GM21367 (cell line): ENCODE measurements around the gene TMEM150A.
A peak's percentile ranks its signal among the peaks of the same experiment; 100 is the strongest.
"Not testable (repeated sequence)": the region's sequence is repeated elsewhere in the genome, so short reads cannot be mapped to it uniquely, and the experiment has no call there.

ENCODE experiments used
- ATAC-seq: cut with Tn5 transposase; IDR thresholded peaks from one replicate; pipeline ENCODE4 v1.9.1; 2021; ENCODE audit not compliant: unreplicated experiment

Gene TMEM150A

GRCh38 chr2:85595301-85596025 lies 7.0 kb downstream of the TMEM150A start, which contains the start of gene RNF181:
RNF181 (plus strand) TSS chr2:85595745; CDS start chr2:85595764, 19 bp downstream.
- ATAC-seq, result peak; percentile 97

GRCh38 chr2:85594715-85595300 lies 7.7 kb downstream of the TMEM150A start:
- no peak for ATAC-seq

GRCh38 chr2:85593023-85593422 lies 9.5 kb downstream of the TMEM150A start:
- no peak for ATAC-seq

- not testable (repeated sequence) for ATAC-seq
These were observed 10.2 kb downstream of the TMEM150A start for GRCh38 chr2:85592299-85592698.

GRCh38 chr2:85591563-85591962 lies 10.9 kb downstream of the TMEM150A start:
- no peak for ATAC-seq

- ATAC-seq, result no peak
These were observed 11.5 kb downstream of the TMEM150A start for GRCh38 chr2:85590950-85591349.

GRCh38 chr2:85589982-85590791 lies 12.3 kb downstream of the TMEM150A start:
- no peak for ATAC-seq

GRCh38 chr2:85589181-85589580 lies 13.3 kb downstream of the TMEM150A start:
- no peak for ATAC-seq

GRCh38 chr2:85588645-85589044 lies 13.9 kb downstream of the TMEM150A start:
- no peak for ATAC-seq

- ATAC-seq, result no peak
These were observed 14.3 kb downstream of the TMEM150A start for GRCh38 chr2:85588236-85588635.

GRCh38 chr2:85585781-85586105 lies 16.8 kb downstream of the TMEM150A start:
- no peak for ATAC-seq

- no peak for ATAC-seq
These were observed 17.4 kb downstream of the TMEM150A start for GRCh38 chr2:85584857-85585780.

- ATAC-seq, result peak; percentile 42
These were observed 18.1 kb downstream of the TMEM150A start, which contains the start of gene VAMP5 for GRCh38 chr2:85584354-85584856. VAMP5 (plus strand) TSS chr2:85584431; CDS start chr2:85584491, 60 bp downstream.

GRCh38 chr2:85583667-85584353 lies 18.7 kb downstream of the TMEM150A start:
- peak; percentile 3 for ATAC-seq

GRCh38 chr2:85582492-85582891 lies 20.0 kb downstream of the TMEM150A start:
- no peak for ATAC-seq

- ATAC-seq, result no peak
These were observed 22.3 kb downstream of the TMEM150A start for GRCh38 chr2:85580206-85580605.

GRCh38 chr2:85579266-85579935 lies 23.1 kb downstream of the TMEM150A start:
- ATAC-seq, result no peak

GRCh38 chr2:85578243-85579180 lies 24.0 kb downstream of the TMEM150A start:
- ATAC-seq, result no peak
